ENCODE results near the gene DBNDD2.

Gene DBNDD2

DNA sequence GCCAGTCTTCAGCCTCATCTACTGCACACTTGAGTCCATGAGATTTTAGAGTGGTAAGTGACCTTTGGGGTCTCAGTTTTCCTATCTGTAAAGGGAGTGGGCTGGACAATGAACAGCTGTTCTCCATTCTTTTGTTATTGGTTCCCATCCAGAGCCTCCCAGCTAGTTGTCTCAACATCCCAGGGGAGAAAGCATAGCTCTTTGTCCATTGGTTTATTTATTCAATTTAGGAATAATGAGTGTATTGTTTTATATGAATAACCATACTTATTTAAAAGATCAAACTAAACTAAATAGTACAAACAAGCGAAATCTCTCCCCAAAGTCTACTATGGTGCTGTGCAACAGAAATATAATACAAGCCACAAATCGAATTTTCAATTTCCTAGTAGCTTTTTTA, 21.5 kb downstream of the DBNDD2 start:
- DNase-seq (ENCODE audit: low spot score) = no peak

DNA sequence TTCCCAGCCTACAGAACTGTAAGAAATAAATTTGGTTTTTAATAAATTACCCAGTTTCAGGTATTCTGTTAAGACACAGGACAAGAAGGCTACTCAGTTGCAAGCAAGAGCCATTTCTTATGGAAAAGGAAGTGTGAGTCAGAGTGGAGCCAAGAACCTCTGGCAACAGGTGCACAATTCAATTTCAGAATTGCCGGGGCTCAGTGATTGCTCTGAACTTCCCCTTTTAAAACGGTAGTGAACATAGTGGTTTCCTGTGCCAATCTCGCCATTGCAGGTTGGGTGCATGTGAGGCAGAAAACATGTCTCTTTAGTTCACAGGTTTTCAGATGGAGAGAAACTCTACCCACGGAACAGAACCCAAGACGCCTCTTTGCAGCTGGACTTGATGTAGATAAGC, 24.2 kb downstream of the DBNDD2 start:
- peak; percentile 61 for DNase-seq (ENCODE audit: low spot score)
- TF ChIP-seq, protein P1, sequence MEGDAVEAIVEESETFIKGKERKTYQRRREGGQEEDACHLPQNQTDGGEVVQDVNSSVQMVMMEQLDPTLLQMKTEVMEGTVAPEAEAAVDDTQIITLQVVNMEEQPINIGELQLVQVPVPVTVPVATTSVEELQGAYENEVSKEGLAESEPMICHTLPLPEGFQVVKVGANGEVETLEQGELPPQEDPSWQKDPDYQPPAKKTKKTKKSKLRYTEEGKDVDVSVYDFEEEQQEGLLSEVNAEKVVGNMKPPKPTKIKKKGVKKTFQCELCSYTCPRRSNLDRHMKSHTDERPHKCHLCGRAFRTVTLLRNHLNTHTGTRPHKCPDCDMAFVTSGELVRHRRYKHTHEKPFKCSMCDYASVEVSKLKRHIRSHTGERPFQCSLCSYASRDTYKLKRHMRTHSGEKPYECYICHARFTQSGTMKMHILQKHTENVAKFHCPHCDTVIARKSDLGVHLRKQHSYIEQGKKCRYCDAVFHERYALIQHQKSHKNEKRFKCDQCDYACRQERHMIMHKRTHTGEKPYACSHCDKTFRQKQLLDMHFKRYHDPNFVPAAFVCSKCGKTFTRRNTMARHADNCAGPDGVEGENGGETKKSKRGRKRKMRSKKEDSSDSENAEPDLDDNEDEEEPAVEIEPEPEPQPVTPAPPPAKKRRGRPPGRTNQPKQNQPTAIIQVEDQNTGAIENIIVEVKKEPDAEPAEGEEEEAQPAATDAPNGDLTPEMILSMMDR (IDR thresholded peaks at IDR 0.05; ENCODE audit: extremely low read depth, missing control alignments) = no peak

More for the DNA sequence above, 21.5 kb downstream of the DBNDD2 start:
- TF ChIP-seq, protein P1 (IDR thresholded peaks at IDR 0.05; ENCODE audit: extremely low read depth, missing control alignments) = no peak

DNA sequence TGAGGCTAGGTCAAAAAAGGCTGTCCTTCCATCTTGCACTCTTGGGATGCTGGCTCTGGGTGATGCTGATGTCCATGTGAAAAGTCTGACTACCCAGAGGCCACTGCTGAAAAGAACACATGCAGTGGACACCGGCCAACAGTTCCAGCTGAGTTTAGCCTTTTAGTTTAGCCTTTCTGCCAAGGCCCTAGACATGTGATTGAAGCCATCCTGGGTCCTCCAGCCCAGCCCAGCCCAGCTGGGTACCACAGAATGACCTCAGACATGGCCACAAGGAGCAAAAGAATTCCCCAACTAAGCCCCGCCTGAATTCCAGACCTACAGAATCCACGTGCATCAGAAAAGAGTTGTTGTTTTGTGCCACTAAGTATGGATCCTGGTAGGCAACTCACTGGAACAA, 25.2 kb downstream of the DBNDD2 start:
- no peak for DNase-seq (ENCODE audit: low spot score)
- TF ChIP-seq, protein P1 (IDR thresholded peaks at IDR 0.05; ENCODE audit: extremely low read depth, missing control alignments) = no peak

DNA sequence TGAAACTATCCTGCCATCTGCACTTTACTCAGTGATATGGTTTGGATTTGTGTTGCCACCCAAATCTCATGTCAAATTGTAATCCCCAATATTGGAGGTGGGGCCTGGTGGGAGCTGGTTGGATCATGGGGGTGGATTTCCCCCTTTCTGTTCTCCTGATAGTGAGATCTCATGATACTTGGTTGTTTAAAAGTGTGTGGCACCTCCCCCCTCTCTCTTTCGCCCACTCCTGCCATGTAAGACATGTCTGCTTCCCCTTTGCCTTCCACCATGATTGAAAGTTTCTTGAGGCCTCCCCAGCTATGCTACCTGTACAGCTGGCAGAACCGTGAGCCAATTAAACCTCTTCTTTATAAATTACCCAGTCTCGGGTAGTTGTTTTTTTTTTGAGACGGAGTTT, 25.9 kb downstream of the DBNDD2 start:
- TF ChIP-seq, protein P1 (IDR thresholded peaks at IDR 0.05; ENCODE audit: extremely low read depth, missing control alignments) = no peak
- DNase-seq (ENCODE audit: low spot score) = no peak

DNA sequence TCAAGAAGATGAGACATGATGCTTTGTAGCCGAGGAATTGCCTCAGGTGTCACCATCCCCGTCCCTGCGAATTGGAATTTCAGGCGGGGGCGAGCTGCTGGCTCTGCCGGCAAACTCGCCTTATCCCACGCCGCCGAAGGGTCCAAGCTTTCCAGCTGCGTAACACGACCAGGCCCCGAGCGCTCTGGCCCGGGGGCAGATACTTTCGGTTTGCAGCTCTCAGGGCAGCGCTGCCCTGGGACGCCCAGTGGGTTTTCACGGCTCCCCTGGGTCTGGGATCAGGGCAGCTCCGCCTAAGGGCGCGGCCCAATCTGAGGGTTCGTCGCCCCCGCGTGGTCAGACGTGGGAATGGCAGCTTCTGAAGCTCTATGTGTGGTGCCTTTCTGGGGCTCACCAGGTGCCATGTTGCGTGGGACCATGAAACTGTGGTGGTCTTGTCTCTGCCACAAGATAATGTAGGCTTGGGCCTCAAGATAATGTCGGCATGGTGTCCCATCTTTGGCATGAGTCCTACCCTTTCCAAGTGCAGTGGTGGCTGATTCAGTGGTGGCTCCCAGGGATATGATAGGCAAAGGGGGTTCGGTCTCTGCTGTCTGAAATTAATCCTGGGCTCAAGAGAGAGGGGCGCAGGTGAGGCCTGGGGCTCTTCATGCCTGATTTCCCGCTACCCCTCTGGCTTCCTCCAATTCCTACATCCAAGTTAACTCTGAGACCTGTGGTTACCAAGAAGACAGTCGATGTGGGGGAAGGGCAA, 28.8 kb downstream of the DBNDD2 start:
- TF ChIP-seq, protein P1 (IDR thresholded peaks at IDR 0.05; ENCODE audit: extremely low read depth, missing control alignments) = peak; percentile 93
- peak; percentile 81 for DNase-seq (ENCODE audit: low spot score)

DNA sequence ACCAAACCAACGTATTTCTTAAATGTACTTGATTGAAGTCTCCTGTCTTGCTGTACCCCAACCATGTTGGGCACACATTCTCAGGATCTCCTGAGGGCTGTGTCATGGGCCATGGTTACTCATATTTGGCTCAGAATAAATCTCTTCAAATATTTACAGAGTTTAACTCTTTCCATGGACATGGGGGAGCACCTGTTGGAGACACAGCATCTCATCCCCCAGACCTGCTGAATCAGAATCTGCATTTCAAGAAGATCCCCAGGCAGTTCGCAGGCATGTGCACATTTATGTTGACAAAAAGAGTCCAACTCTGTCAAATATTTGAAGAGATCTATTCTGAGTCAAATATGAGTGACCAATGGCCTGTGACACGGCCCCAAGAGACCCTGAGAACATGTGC, 32.3 kb downstream of the DBNDD2 start:
- no peak for DNase-seq (ENCODE audit: low spot score)
- TF ChIP-seq, protein P1 (IDR thresholded peaks at IDR 0.05; ENCODE audit: extremely low read depth, missing control alignments) = no peak

DNA sequence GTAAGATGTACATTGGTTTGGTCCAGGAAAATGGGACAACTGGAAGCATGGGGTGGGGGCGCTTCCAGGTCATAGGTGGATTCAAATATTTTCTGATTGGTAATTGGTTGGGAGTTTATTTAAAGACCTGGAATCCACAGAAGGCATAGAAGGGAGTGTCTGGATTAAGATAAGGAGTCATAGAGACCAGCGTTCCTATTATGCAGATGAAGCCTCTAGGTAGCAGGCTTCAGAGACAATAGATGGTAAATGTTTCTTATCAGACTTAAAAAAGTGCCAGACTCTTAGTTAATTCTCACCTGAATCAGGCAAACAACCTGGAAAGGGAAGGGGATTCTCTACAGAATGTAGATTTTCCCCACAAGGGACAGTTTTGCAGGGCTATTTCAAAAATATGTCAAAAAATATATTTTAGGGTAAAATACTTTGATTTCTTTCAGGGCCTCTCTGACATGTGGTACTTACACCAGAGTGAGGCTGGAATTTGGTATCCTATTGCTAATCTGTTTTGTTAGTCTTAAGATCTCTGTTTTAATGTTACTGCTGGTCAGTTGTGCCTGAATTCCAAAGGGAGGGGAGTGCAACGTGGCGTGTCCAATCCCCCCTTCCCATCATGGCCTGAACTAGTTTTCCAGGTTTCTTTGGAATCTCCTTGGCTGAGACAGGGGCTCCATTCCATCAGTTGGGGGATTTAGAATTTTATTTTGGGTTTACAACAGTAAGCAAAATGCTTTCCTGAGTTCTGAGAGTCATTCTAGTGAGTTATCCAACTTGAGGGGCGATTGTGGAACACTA, 33.0 kb downstream of the DBNDD2 start:
- no peak for DNase-seq (ENCODE audit: low spot score)
- TF ChIP-seq, protein P1 (IDR thresholded peaks at IDR 0.05; ENCODE audit: extremely low read depth, missing control alignments) = no peak
